SJSA1 (cell line): Measurements from ENCODE around the gene WWOX. TPM values are rescaled to one million over a fixed set of nuclear protein-coding genes. Genes with fewer than 3 reads are reported as not detected.

Source experiments
- DNase-seq, 2 experiments: peaks; one replicate each; pipeline ENCODE4 v3.0.0-alpha.2; 2015 to 2020; ENCODE audit warnings: low spot score in 2 of 2, low read depth in 1 of 2
- H3K27ac ChIP-seq: fragments of 250-450 bp; sonication (Bioruptor Pico); 2 replicates; pipeline ENCODE4 v1.5.1; 2020; ENCODE audit warnings: mild to moderate bottlenecking, moderate library complexity
- H3K27me3 ChIP-seq: fragments of 250-450 bp; sonication (Bioruptor Pico); replicated peaks from 2 replicates; pipeline ENCODE4 v1.5.1; 2020; ENCODE audit warnings: mild to moderate bottlenecking, moderate library complexity
- H3K36me3 ChIP-seq: fragments of 250-450 bp; sonication (Bioruptor Pico); 2 replicates; pipeline ENCODE4 v1.5.1; 2020; ENCODE audit warnings: mild to moderate bottlenecking
- H3K4me1 ChIP-seq: fragments of 250-450 bp; sonication (Bioruptor Pico); replicated peaks from 2 replicates; pipeline ENCODE4 v1.6.1; 2021; ENCODE audit warnings: mild to moderate bottlenecking
- H3K4me3 ChIP-seq: fragments of 250-450 bp; sonication (Bioruptor Pico); 2 replicates; pipeline ENCODE4 v1.5.1; 2020; ENCODE audit warnings: mild to moderate bottlenecking
- H3K9me3 ChIP-seq: fragments of 250-450 bp; sonication (Bioruptor Pico); replicated peaks from 2 replicates; pipeline ENCODE4 v1.5.1; 2020; ENCODE audit warnings: mild to moderate bottlenecking
- total RNA-seq: library from RNA; depleted of rRNA; stranded (reverse); fragments of >200 nt; shearing (Covaris generic); gene quantifications from 2 replicates; pipeline ENCODE4 v1.2.3, GENCODE V29; 2014

Gene WWOX
- total RNA-seq, 1 experiment from 2014 or later, result 13.4 TPM

GRCh38 chr16:79131321-79132075 is 1032.0 kb downstream of the WWOX start:
- no peak overlapping the region for H3K27ac ChIP-seq
- no peak for DNase-seq
- H3K9me3 ChIP-seq, result 0 out of 2 replicates have a peak, but pooled peaks cover 2% of the 10 kb centered on the region

DNA sequence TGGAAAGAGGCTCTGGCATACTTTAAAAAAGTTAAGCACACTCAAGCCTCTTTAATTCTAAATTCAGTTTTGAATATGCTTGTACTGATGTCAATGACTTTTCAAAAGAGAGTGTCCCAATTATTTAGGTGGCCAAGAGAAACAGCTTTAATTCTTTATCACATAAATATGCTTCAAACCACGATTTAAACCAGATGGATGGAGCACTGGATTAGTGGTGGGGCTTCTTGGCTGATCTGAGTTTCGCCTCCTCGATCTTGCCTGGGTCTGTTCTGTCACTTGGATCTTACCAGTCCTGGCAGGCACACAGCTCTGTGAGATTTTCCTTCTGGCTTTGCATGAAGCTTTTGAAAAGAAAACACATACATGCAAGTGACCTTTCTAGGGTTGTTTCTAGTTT is 1033.2 kb downstream of the WWOX start:
- Histone ChIP-seq H3K4me3 (no peak overlapping the region), H3K27ac (no peak overlapping the region), H3K9me3 (0 out of 2 replicates have a peak, but pooled peaks cover 2% of the 10 kb centered on the region), H3K4me1 (no peaks in the 10 kb centered on the region), H3K36me3 (no peaks in the 10 kb centered on the region), H3K27me3 (no peaks in the 10 kb centered on the region; the same call in 1 of the 2 replicates)
- no peak for DNase-seq

More at GRCh38 chr16:79131321-79132075, 1032.0 kb downstream of the WWOX start:
- no peaks in the 10 kb centered on the region for H3K36me3 ChIP-seq
- H3K4me1 ChIP-seq, result no peaks in the 10 kb centered on the region
- H3K27me3 ChIP-seq, result no peaks in the 10 kb centered on the region; the same call in 1 of the 2 replicates
- no peak overlapping the region for H3K4me3 ChIP-seq

- Histone ChIP-seq H3K4me3 (no peak overlapping the region), H3K27ac (no peak overlapping the region), H3K36me3 (no peaks in the 10 kb centered on the region), H3K27me3 (no peaks in the 10 kb centered on the region; the same call in 1 of the 2 replicates), H3K9me3 (0 out of 2 replicates have a peak, but pooled peaks cover 5% of the 10 kb centered on the region), H3K4me1 (no peaks in the 10 kb centered on the region)
- DNase-seq, result no peak
Measured at GRCh38 chr16:79134300-79134699, 1034.8 kb downstream of the WWOX start.

DNA sequence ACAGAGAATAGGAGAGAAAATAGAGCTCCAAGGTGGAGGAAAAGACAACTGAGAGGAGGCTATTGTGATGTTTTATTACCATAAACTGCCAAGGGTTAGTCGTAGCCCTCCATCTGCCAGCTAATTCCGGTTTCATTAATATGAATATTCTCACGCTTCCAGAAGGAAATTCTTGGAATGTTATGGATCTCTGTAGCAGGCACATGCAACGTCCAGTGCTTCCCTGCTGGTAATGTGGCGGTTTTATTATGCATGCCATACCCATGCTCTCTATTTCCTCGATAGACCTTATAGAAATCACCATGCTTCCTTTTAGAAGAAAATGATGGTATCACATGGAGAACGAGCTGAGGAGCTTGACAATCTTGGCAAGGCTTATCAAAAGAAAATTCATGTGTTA is 1037.5 kb downstream of the WWOX start:
- no peaks in the 10 kb centered on the region for H3K36me3 ChIP-seq
- H3K9me3 ChIP-seq, result 0 out of 2 replicates have a peak, but pooled peaks cover 3% of the 10 kb centered on the region
- no peaks in the 10 kb centered on the region; the same call in 1 of the 2 replicates for H3K27me3 ChIP-seq
- DNase-seq, result no peak
- no peak overlapping the region for H3K27ac ChIP-seq
- H3K4me1 ChIP-seq, result no peaks in the 10 kb centered on the region
- H3K4me3 ChIP-seq, result no peak overlapping the region

- H3K36me3 ChIP-seq, result no peaks in the 10 kb centered on the region
- no peak for DNase-seq
- H3K27ac ChIP-seq, result no peak overlapping the region
Measured at GRCh38 chr16:79137426-79137939, 1038.0 kb downstream of the WWOX start.

DNA sequence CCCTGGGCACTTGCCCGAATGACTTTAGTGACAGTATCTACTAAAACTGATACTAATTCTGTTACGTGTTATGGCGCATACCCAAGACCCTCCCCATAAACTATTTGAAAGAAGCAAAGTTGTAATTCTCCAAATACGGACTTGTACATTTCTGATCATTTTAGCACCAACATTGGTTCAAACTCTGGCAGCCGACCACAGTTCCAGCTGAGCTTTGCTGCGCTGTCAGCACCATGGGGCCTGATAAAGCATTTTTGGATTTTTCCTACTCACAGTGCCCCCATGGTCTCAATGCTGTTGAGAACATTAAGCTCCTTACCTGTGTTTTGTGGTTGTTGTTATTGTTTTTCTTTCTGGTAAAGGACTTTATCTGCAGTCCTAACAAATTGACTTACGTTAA is 1040.3 kb downstream of the WWOX start:
- DNase-seq, result no peak
- H3K27ac ChIP-seq, result no peak overlapping the region
- H3K9me3 ChIP-seq, result 0 out of 2 replicates have a peak, but pooled peaks cover 3% of the 10 kb centered on the region
- no peaks in the 10 kb centered on the region for H3K36me3 ChIP-seq
- H3K27me3 ChIP-seq, result no peaks in the 10 kb centered on the region; the same call in 1 of the 2 replicates
- H3K4me3 ChIP-seq, result no peak overlapping the region
- no peaks in the 10 kb centered on the region for H3K4me1 ChIP-seq

More at GRCh38 chr16:79137426-79137939, 1038.0 kb downstream of the WWOX start:
- H3K4me3 ChIP-seq, result no peak overlapping the region
- H3K4me1 ChIP-seq, result no peaks in the 10 kb centered on the region
- no peaks in the 10 kb centered on the region; the same call in 1 of the 2 replicates for H3K27me3 ChIP-seq
- H3K9me3 ChIP-seq, result 0 out of 2 replicates have a peak, but pooled peaks cover 3% of the 10 kb centered on the region

DNA sequence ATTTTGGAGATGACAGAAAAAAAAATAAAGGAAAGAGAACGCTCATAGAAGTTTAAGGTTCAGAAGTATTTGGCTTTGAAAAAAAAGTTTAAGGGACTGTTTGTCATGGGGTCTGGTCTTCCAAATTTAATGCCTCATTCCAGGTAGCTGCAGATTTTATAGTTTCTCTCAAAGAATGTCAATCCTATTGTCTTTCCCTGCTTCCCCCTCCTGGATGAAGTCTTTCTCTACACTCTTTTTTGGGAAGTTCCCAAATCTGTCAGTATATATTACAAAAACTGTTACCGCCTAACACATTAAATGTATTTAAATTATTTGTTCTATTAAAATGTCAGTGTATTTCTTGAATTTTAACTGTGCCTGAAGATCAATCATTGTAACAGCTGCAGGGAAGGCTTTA is 1043.6 kb downstream of the WWOX start:
- Histone ChIP-seq H3K36me3 (no peaks in the 10 kb centered on the region), H3K27me3 (no peaks in the 10 kb centered on the region), H3K4me1 (no peaks in the 10 kb centered on the region), H3K9me3 (0 out of 2 replicates have a peak, but pooled peaks cover 3% of the 10 kb centered on the region), H3K27ac (no peak overlapping the region), H3K4me3 (no peak overlapping the region)
- DNase-seq, result no peak

GRCh38 chr16:79150151-79150550 is 1050.7 kb downstream of the WWOX start:
- Histone ChIP-seq H3K9me3 (0 out of 2 replicates have a peak, but pooled peaks cover 3% of the 10 kb centered on the region), H3K36me3 (no peaks in the 10 kb centered on the region), H3K27ac (no peak overlapping the region), H3K27me3 (no peaks in the 10 kb centered on the region), H3K4me3 (no peak overlapping the region), H3K4me1 (no peaks in the 10 kb centered on the region)
- DNase-seq, result no peak

DNA sequence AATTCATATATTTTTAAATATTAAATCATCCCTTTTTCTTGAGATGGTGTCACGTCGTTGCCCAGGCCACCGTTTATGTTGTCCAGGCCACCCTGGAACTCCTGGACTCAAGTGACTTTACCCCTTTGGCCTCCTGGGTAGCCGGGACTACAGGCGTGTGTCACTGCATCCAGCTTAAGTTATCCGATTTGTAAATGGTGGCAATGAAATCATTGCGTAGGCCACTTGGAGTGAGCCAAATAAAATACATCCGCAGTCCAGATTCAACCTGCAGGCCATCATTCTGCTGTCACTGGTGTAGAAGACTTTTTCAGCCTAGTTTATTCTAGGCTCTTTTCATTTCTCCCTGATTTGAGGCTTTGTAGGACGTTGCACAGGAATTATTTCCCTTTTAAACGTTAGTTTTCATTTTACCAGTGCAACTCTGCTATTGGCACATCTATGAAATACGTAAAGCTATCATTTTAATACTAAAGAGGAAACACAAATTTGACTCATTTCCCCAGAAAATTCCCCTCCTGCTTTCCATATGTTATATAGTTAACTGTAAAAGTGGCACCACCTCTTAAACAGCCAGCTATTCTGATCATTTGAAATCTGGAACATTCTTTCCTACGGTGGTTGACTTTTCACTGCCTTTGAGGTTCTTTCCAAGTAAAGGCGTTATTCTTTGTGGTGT is 1051.3 kb downstream of the WWOX start:
- DNase-seq, result no peak
- H3K27ac ChIP-seq, result no peak overlapping the region
- H3K4me1 ChIP-seq, result no peaks in the 10 kb centered on the region
- 0 out of 2 replicates have a peak, but pooled peaks cover 3% of the 10 kb centered on the region for H3K9me3 ChIP-seq
- no peak overlapping the region for H3K4me3 ChIP-seq
- H3K27me3 ChIP-seq, result no peaks in the 10 kb centered on the region
- no peaks in the 10 kb centered on the region for H3K36me3 ChIP-seq

DNA sequence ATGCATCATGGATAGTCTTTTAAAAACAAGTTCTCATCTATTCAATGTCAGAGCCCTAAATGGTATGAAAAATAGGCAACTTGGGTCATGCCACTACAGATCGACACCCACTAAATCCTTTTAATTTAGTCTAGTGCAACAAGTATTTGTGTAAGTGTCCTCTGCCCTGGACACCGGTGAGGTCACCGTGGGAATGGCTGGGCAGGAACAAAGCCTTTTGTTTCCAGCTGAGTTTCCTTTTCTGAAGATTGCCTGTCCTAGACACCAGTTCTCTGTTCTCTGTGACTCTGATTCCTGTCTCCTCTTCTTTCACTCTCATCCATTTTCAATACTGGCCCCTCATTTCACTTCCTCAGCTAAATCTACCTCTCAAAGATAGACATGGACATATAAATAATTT is 1054.6 kb downstream of the WWOX start:
- no peaks in the 10 kb centered on the region for H3K4me1 ChIP-seq
- 0 out of 2 replicates have a peak, but pooled peaks cover 3% of the 10 kb centered on the region for H3K9me3 ChIP-seq
- DNase-seq, result no peak
- H3K36me3 ChIP-seq, result no peaks in the 10 kb centered on the region
- H3K4me3 ChIP-seq, result no peak overlapping the region
- H3K27me3 ChIP-seq, result no peaks in the 10 kb centered on the region
- no peak overlapping the region for H3K27ac ChIP-seq

- H3K27ac ChIP-seq, result no peak overlapping the region
- no peaks in the 10 kb centered on the region for H3K36me3 ChIP-seq
- H3K4me3 ChIP-seq, result no peak overlapping the region
Measured at GRCh38 chr16:79155471-79155870, 1056.0 kb downstream of the WWOX start.

DNA sequence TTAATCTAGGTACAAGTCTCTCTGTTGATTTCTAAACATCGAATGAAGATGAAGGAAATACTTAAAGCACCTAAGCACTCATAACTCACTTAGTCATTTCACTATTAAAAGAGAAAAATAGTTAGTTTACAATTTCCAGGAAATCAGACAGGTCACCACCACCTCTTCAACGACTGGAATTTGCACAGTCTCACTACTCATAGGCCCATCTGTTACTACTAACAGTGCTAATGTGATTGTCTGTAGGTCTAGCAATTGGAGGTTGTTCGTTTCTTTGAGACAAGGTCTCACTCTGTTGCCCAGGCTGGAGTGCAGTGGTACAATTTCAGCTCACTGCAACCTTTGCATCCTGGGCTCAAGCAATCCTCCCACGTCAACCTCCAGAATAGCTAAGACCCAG is 1056.5 kb downstream of the WWOX start:
- Histone ChIP-seq H3K36me3 (no peaks in the 10 kb centered on the region), H3K4me1 (no peaks in the 10 kb centered on the region), H3K9me3 (no peaks in the 10 kb centered on the region), H3K27me3 (no peaks in the 10 kb centered on the region), H3K27ac (no peak overlapping the region), H3K4me3 (no peak overlapping the region)
- no peak for DNase-seq

More at GRCh38 chr16:79155471-79155870, 1056.0 kb downstream of the WWOX start:
- no peak for DNase-seq
- no peaks in the 10 kb centered on the region for H3K27me3 ChIP-seq
- no peaks in the 10 kb centered on the region for H3K4me1 ChIP-seq
- no peaks in the 10 kb centered on the region for H3K9me3 ChIP-seq

GRCh38 chr16:79156761-79157160 is 1057.3 kb downstream of the WWOX start:
- no peak for DNase-seq
- Histone ChIP-seq H3K4me1 (no peaks in the 10 kb centered on the region), H3K27me3 (no peaks in the 10 kb centered on the region), H3K36me3 (no peaks in the 10 kb centered on the region), H3K4me3 (no peak overlapping the region), H3K27ac (no peak overlapping the region), H3K9me3 (no peaks in the 10 kb centered on the region)

DNA sequence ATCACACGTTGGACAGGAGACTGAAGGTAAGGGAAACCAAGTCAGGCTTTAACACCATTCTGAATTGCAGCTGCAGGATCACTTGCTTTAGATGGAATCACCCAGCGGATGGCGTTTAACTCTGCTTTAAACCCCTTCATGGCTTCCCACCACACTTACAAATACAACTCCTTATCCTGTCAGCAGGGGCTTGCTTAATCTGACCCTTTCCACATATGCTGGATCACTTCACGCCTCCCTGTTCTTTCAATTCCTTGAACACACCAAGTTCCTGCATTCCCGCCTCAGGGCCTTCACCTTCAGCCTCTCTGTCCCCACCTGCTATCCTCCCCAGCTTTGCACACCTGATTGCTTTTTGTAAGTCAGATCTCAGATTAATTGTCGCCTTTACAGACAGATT is 1058.9 kb downstream of the WWOX start:
- Histone ChIP-seq H3K9me3 (no peaks in the 10 kb centered on the region), H3K27ac (no peak overlapping the region), H3K36me3 (no peaks in the 10 kb centered on the region), H3K27me3 (no peaks in the 10 kb centered on the region), H3K4me3 (no peak overlapping the region), H3K4me1 (peaks cover 7% of the 10 kb centered on the region)
- no peak for DNase-seq
